Upper lobe of right lung (tissue), 1 donor: ENCODE measurements around the gene ARHGAP42. TPM values are rescaled to one million over a fixed set of nuclear protein-coding genes. Genes with fewer than 3 reads are reported as not detected.

Experiments used
- ATAC-seq: fragments of 200-7000 bp; cut with Tn5 transposase; one replicate; pipeline ENCODE4 v1.9.1; 2020; ENCODE audit warnings: mild to moderate bottlenecking, moderate library complexity
- DNase-seq: peaks from one replicate; pipeline ENCODE4 v3.0.0-alpha.2; 2020
- H3K27ac ChIP-seq: fragments of 200-600 bp; one replicate; pipeline ENCODE4 v1.8.0; 2022
- H3K27me3 ChIP-seq: fragments of 200-600 bp; one replicate; pipeline ENCODE4 v1.8.0; 2022; ENCODE audit warnings: mild to moderate bottlenecking
- H3K36me3 ChIP-seq: fragments of 200-600 bp; one replicate; pipeline ENCODE4 v1.8.0; 2022
- H3K4me1 ChIP-seq: fragments of 200-600 bp; one replicate; pipeline ENCODE4 v1.8.0; 2022
- H3K4me3 ChIP-seq: fragments of 200-600 bp; one replicate; pipeline ENCODE4 v1.8.0; 2022; ENCODE audit warnings: mild to moderate bottlenecking
- H3K9me3 ChIP-seq: fragments of 200-600 bp; one replicate; pipeline ENCODE4 v1.8.0; 2022
- CTCF ChIP-seq: fragments of 200-600 bp; IDR thresholded peaks from one replicate; pipeline ENCODE4 v1.8.0; 2022; ENCODE audit warnings: antibody characterized with exemption
- intact Hi-C: fragments of 100-400 bp; cut with DNase I; formaldehyde crosslinking; loops from one replicate; pipeline ENCODE4 v1.11.0; 2022
- total RNA-seq: library from RNA; stranded (reverse); fragmentation: NEBNext Ultra II Directional; extraction: Animal tissue kit (Norgen Biotek cat#: 25700); gene quantifications from one replicate; pipeline ENCODE4 v1.2.1, GENCODE V29; 2021
- donor health status: DM: no; HTN: yes; CAD: no; lungs with severe emphysema.

The ARHGAP42 gene
- total RNA-seq, 1 donor from 2014 or later = 19.8 TPM

- Histone ChIP-seq H3K36me3 (no peaks in the 10 kb centered on the region), H3K27ac (no peak overlapping the region), H3K27me3 (no peaks in the 10 kb centered on the region), H3K9me3 (no peaks in the 10 kb centered on the region), H3K4me1 (no peaks in the 10 kb centered on the region), H3K4me3 (no peak overlapping the region)
- DNase-seq = no peak
- ATAC-seq = no peak
- intact Hi-C loops = no loop called here
- TF ChIP-seq CTCF = no peak
Observed at GRCh38 chr11:100730266-100730665, 43.2 kb downstream of the ARHGAP42 start.

GRCh38 chr11:100731471-100731870 is 44.4 kb downstream of the ARHGAP42 start:
- no peak overlapping the region for H3K27ac ChIP-seq
- TF ChIP-seq CTCF = no peak
- no peak for DNase-seq

GRCh38 chr11:100732949-100733348 is 45.9 kb downstream of the ARHGAP42 start:
- ATAC-seq (no peak), DNase-seq (no peak)
- no peak for TF ChIP-seq CTCF
- Histone ChIP-seq H3K27me3 (no peaks in the 10 kb centered on the region), H3K9me3 (no peaks in the 10 kb centered on the region), H3K4me3 (no peak overlapping the region), H3K4me1 (no peaks in the 10 kb centered on the region), H3K36me3 (no peaks in the 10 kb centered on the region), H3K27ac (no peak overlapping the region)
- intact Hi-C loops = no loop called here

More at GRCh38 chr11:100731471-100731870, 44.4 kb downstream of the ARHGAP42 start:
- Histone ChIP-seq H3K4me3 (no peak overlapping the region), H3K4me1 (no peaks in the 10 kb centered on the region), H3K36me3 (no peaks in the 10 kb centered on the region), H3K27me3 (no peaks in the 10 kb centered on the region), H3K9me3 (no peaks in the 10 kb centered on the region)
- intact Hi-C loops = no loop called here
- ATAC-seq = no peak

- no peak overlapping the region for H3K4me3 ChIP-seq
- H3K36me3 ChIP-seq = no peaks in the 10 kb centered on the region
- no peaks in the 10 kb centered on the region for H3K4me1 ChIP-seq
- ATAC-seq (no peak), DNase-seq (no peak)
- H3K27me3 ChIP-seq = no peaks in the 10 kb centered on the region
- H3K9me3 ChIP-seq = no peaks in the 10 kb centered on the region
- intact Hi-C loops = no loop called here
- TF ChIP-seq CTCF = no peak
- no peak overlapping the region for H3K27ac ChIP-seq
Observed at GRCh38 chr11:100734743-100735527, 47.8 kb downstream of the ARHGAP42 start.

- Histone ChIP-seq H3K4me3 (no peak overlapping the region), H3K9me3 (no peaks in the 10 kb centered on the region), H3K27ac (no peak overlapping the region), H3K27me3 (no peaks in the 10 kb centered on the region), H3K4me1 (peaks cover 10% of the 10 kb centered on the region), H3K36me3 (no peaks in the 10 kb centered on the region)
- DNase-seq (no peak), ATAC-seq (no peak)
- TF ChIP-seq CTCF = no peak
- intact Hi-C loops = no loop called here
Observed at GRCh38 chr11:100735949-100736675, 49.0 kb downstream of the ARHGAP42 start.
